Panc1 (cell line): ENCODE data around the gene RSAD2.
"Not testable (repeated sequence)": the region's sequence is repeated elsewhere in the genome, so short reads cannot be mapped to it uniquely, and the experiment has no call there.

ENCODE experiments used
- SIN3A ChIP-seq: IDR thresholded peaks from 2 replicates; pipeline ENCODE4 v1.6.1; 2012; ENCODE audit warnings: low read depth, mild to moderate bottlenecking, low read length, moderate library complexity, borderline replicate concordance; ENCODE audit not compliant: insufficient read depth
- TCF7L2 ChIP-seq: IDR thresholded peaks from 2 replicates; pipeline ENCODE4 v1.6.1; 2011; ENCODE audit warnings: mild to moderate bottlenecking, low read depth, low read length, inconsistent platforms
- TF ChIP-seq, protein P1 (sequence below), 2 experiments: IDR thresholded peaks; 2 replicates each; pipeline ENCODE4 v1.6.1; 2011 to 2012; ENCODE audit warnings: low read depth in 2 of 2, control low read depth in 1 of 2, low read length in 1 of 2, mild to moderate bottlenecking in 1 of 2, moderate library complexity in 1 of 2; ENCODE audit not compliant: insufficient read depth in 1 of 2
- TF ChIP-seq, protein P2 (sequence below): fragments of 450-650 bp; IDR thresholded peaks from 2 replicates; pipeline ENCODE4 v1.5.1; 2017; ENCODE audit warnings: mild to moderate bottlenecking

- TF ChIP-seq, protein P1, sequence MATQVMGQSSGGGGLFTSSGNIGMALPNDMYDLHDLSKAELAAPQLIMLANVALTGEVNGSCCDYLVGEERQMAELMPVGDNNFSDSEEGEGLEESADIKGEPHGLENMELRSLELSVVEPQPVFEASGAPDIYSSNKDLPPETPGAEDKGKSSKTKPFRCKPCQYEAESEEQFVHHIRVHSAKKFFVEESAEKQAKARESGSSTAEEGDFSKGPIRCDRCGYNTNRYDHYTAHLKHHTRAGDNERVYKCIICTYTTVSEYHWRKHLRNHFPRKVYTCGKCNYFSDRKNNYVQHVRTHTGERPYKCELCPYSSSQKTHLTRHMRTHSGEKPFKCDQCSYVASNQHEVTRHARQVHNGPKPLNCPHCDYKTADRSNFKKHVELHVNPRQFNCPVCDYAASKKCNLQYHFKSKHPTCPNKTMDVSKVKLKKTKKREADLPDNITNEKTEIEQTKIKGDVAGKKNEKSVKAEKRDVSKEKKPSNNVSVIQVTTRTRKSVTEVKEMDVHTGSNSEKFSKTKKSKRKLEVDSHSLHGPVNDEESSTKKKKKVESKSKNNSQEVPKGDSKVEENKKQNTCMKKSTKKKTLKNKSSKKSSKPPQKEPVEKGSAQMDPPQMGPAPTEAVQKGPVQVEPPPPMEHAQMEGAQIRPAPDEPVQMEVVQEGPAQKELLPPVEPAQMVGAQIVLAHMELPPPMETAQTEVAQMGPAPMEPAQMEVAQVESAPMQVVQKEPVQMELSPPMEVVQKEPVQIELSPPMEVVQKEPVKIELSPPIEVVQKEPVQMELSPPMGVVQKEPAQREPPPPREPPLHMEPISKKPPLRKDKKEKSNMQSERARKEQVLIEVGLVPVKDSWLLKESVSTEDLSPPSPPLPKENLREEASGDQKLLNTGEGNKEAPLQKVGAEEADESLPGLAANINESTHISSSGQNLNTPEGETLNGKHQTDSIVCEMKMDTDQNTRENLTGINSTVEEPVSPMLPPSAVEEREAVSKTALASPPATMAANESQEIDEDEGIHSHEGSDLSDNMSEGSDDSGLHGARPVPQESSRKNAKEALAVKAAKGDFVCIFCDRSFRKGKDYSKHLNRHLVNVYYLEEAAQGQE (IDR thresholded peaks at IDR 0.05; ENCODE audit: insufficient read depth in 1 of 2, low read depth in 2 of 2, low read length in 1 of 2) = not testable (repeated sequence)
- TF ChIP-seq, protein P2, sequence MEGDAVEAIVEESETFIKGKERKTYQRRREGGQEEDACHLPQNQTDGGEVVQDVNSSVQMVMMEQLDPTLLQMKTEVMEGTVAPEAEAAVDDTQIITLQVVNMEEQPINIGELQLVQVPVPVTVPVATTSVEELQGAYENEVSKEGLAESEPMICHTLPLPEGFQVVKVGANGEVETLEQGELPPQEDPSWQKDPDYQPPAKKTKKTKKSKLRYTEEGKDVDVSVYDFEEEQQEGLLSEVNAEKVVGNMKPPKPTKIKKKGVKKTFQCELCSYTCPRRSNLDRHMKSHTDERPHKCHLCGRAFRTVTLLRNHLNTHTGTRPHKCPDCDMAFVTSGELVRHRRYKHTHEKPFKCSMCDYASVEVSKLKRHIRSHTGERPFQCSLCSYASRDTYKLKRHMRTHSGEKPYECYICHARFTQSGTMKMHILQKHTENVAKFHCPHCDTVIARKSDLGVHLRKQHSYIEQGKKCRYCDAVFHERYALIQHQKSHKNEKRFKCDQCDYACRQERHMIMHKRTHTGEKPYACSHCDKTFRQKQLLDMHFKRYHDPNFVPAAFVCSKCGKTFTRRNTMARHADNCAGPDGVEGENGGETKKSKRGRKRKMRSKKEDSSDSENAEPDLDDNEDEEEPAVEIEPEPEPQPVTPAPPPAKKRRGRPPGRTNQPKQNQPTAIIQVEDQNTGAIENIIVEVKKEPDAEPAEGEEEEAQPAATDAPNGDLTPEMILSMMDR = not testable (repeated sequence)
- TF ChIP-seq TCF7L2, SIN3A: not testable (repeated sequence)
Measured at GRCh38 chr2:6858466-6859027, 19.0 kb upstream of the RSAD2 start.
